ENCODE measurements around the gene EEF1AKMT3.
A peak's percentile ranks its signal among the peaks of the same experiment; 100 is the strongest.
"Not testable (repeated sequence)": the region's sequence is repeated elsewhere in the genome, so short reads cannot be mapped to it uniquely, and the experiment has no call there.

Gene EEF1AKMT3

GRCh38 chr12:57760347-57760982 is 11.9 kb upstream of the EEF1AKMT3 start:
- no peak for DNase-seq (ENCODE audit: low read depth, low spot score)
- H3K4me3 ChIP-seq (ENCODE audit: low read length) = no peak overlapping the region

GRCh38 chr12:57761391-57761998 is 10.9 kb upstream of the EEF1AKMT3 start:
- no peak for DNase-seq (ENCODE audit: low read depth, low spot score)
- no peak overlapping the region for H3K4me3 ChIP-seq (ENCODE audit: low read length)

- no peak overlapping the region for H3K4me3 ChIP-seq (ENCODE audit: low read length)
- DNase-seq (ENCODE audit: low read depth, low spot score) = no peak
Observed at GRCh38 chr12:57762463-57762862, 10.0 kb upstream of the EEF1AKMT3 start.

GRCh38 chr12:57763881-57764661 is 8.3 kb upstream of the EEF1AKMT3 start:
- H3K4me3 ChIP-seq (ENCODE audit: low read length) = no peak overlapping the region

GRCh38 chr12:57764662-57765002 is 7.8 kb upstream of the EEF1AKMT3 start:
- DNase-seq (ENCODE audit: low read depth, low spot score) = no peak

More at GRCh38 chr12:57763881-57764661, 8.3 kb upstream of the EEF1AKMT3 start:
- DNase-seq (ENCODE audit: low read depth, low spot score) = no peak

GRCh38 chr12:57765003-57765697 is 7.3 kb upstream of the EEF1AKMT3 start:
- no peak for DNase-seq (ENCODE audit: low read depth, low spot score)
- no peak overlapping the region for H3K4me3 ChIP-seq (ENCODE audit: low read length)

More at GRCh38 chr12:57764662-57765002, 7.8 kb upstream of the EEF1AKMT3 start:
- no peak overlapping the region for H3K4me3 ChIP-seq (ENCODE audit: low read length)

GRCh38 chr12:57765698-57766463 is 6.5 kb upstream of the EEF1AKMT3 start:
- DNase-seq (ENCODE audit: low read depth, low spot score) = no peak
- H3K4me3 ChIP-seq (ENCODE audit: low read length) = no peak overlapping the region

GRCh38 chr12:57766464-57767304 is 5.7 kb upstream of the EEF1AKMT3 start, which contains the start of gene CYP27B1:
CYP27B1 (minus strand) TSS chr12:57767078; CDS start chr12:57767041, 37 bp downstream.
- no peak for DNase-seq (ENCODE audit: low read depth, low spot score)
- H3K4me3 ChIP-seq (ENCODE audit: low read length) = no peak within 1 kb of the TSS

- no peak for DNase-seq (ENCODE audit: low read depth, low spot score)
- no peak overlapping the region for H3K4me3 ChIP-seq (ENCODE audit: low read length)
Observed at GRCh38 chr12:57767305-57767698, 5.1 kb upstream of the EEF1AKMT3 start.

GRCh38 chr12:57767876-57768275 is 4.5 kb upstream of the EEF1AKMT3 start:
- no peak overlapping the region for H3K4me3 ChIP-seq (ENCODE audit: low read length)
- no peak for DNase-seq (ENCODE audit: low read depth, low spot score)

- no peak for DNase-seq (ENCODE audit: low read depth, low spot score)
- no peak overlapping the region for H3K4me3 ChIP-seq (ENCODE audit: low read length)
Observed at GRCh38 chr12:57769594-57769993, 2.8 kb upstream of the EEF1AKMT3 start.

- no peak for DNase-seq (ENCODE audit: low read depth, low spot score)
- H3K4me3 ChIP-seq (ENCODE audit: low read length) = peak overlapping the region; percentile 93
Observed at GRCh38 chr12:57770734-57771133, 1.7 kb upstream of the EEF1AKMT3 start.

- peak overlapping the region; percentile 93 for H3K4me3 ChIP-seq (ENCODE audit: low read length)
- peak; percentile 92 for DNase-seq (ENCODE audit: low read depth, low spot score)
Observed at GRCh38 chr12:57771236-57771872, 1.1 kb upstream of the EEF1AKMT3 start.

- peak; percentile 94 for DNase-seq (ENCODE audit: low read depth, low spot score)
- peak within 1 kb of the TSS; percentile 93 for H3K4me3 ChIP-seq (ENCODE audit: low read length)
Observed at GRCh38 chr12:57771873-57772428, 463 bp upstream of the EEF1AKMT3 start, which contains the start of gene METTL1. METTL1 (minus strand) TSS chr12:57772105; CDS start chr12:57772083, 22 bp downstream.

GRCh38 chr12:57774634-57775033 is 2.2 kb downstream of the EEF1AKMT3 start:
- H3K4me3 ChIP-seq (ENCODE audit: low read length); DNase-seq (ENCODE audit: low read depth, low spot score): not testable (repeated sequence)

- H3K4me3 ChIP-seq (ENCODE audit: low read length) = no peak overlapping the region
- no peak for DNase-seq (ENCODE audit: low read depth, low spot score)
Observed at GRCh38 chr12:57775044-57775443, 2.6 kb downstream of the EEF1AKMT3 start.

GRCh38 chr12:57775563-57776246 is 3.3 kb downstream of the EEF1AKMT3 start:
- no peak overlapping the region for H3K4me3 ChIP-seq (ENCODE audit: low read length)
- DNase-seq (ENCODE audit: low read depth, low spot score) = no peak
